NCI-H748 (cell line): Measurements from ENCODE around the gene TENT4A.

Experiments used
- DNase-seq: peaks from one replicate; lab custom pipeline; 2025; ENCODE audit not compliant: unreplicated experiment; lab: John Stamatoyannopoulos, UW

The TENT4A gene

GRCh38 chr5:6749026-6749716 is 35.9 kb downstream of the TENT4A start:
- no peak for DNase-seq

- DNase-seq, result no peak
These were observed 37.1 kb downstream of the TENT4A start for GRCh38 chr5:6750142-6750840.

GRCh38 chr5:6750951-6751685 is 37.9 kb downstream of the TENT4A start:
- no peak for DNase-seq

GRCh38 chr5:6752236-6752635 is 39.0 kb downstream of the TENT4A start:
- DNase-seq, result no peak

- no peak for DNase-seq
These were observed 39.5 kb downstream of the TENT4A start for GRCh38 chr5:6752782-6753181.

GRCh38 chr5:6753851-6754250 is 40.6 kb downstream of the TENT4A start:
- DNase-seq, result no peak

- DNase-seq, result no peak
These were observed 41.5 kb downstream of the TENT4A start for GRCh38 chr5:6754766-6755165.

GRCh38 chr5:6755519-6755918 is 42.3 kb downstream of the TENT4A start:
- no peak for DNase-seq

- no peak for DNase-seq
These were observed 42.7 kb downstream of the TENT4A start for GRCh38 chr5:6755941-6756340.

GRCh38 chr5:6757414-6757969 is 44.3 kb downstream of the TENT4A start:
- no peak for DNase-seq

- DNase-seq, result no peak
These were observed 45.0 kb downstream of the TENT4A start for GRCh38 chr5:6758236-6758635.

GRCh38 chr5:6758706-6759105 is 45.5 kb downstream of the TENT4A start:
- no peak for DNase-seq

GRCh38 chr5:6759401-6759800 is 46.2 kb downstream of the TENT4A start:
- DNase-seq, result peak; percentile 38

- DNase-seq, result no peak
These were observed 46.8 kb downstream of the TENT4A start for GRCh38 chr5:6759983-6760382.

- DNase-seq, result peak; percentile 42
These were observed 47.5 kb downstream of the TENT4A start for GRCh38 chr5:6760686-6761085.

GRCh38 chr5:6761333-6761732 is 48.1 kb downstream of the TENT4A start:
- no peak for DNase-seq

- DNase-seq, result no peak
These were observed 48.9 kb downstream of the TENT4A start for GRCh38 chr5:6762116-6762515.

GRCh38 chr5:6762697-6763096 is 49.5 kb downstream of the TENT4A start:
- DNase-seq, result no peak

- DNase-seq, result no peak
These were observed 50.0 kb downstream of the TENT4A start for GRCh38 chr5:6763191-6763590.

GRCh38 chr5:6765612-6766525 is 52.6 kb downstream of the TENT4A start:
- DNase-seq, result peak; percentile 92
